Measurements from ENCODE around the gene TMEM178B.

- TF ChIP-seq, protein P1, sequence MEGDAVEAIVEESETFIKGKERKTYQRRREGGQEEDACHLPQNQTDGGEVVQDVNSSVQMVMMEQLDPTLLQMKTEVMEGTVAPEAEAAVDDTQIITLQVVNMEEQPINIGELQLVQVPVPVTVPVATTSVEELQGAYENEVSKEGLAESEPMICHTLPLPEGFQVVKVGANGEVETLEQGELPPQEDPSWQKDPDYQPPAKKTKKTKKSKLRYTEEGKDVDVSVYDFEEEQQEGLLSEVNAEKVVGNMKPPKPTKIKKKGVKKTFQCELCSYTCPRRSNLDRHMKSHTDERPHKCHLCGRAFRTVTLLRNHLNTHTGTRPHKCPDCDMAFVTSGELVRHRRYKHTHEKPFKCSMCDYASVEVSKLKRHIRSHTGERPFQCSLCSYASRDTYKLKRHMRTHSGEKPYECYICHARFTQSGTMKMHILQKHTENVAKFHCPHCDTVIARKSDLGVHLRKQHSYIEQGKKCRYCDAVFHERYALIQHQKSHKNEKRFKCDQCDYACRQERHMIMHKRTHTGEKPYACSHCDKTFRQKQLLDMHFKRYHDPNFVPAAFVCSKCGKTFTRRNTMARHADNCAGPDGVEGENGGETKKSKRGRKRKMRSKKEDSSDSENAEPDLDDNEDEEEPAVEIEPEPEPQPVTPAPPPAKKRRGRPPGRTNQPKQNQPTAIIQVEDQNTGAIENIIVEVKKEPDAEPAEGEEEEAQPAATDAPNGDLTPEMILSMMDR (IDR thresholded peaks at IDR 0.05), result no peak
- no peak for TF ChIP-seq EZH2 (IDR thresholded peaks at IDR 0.05; ENCODE audit: borderline replicate concordance, insufficient read depth, low read depth, low read length, poor library complexity, severe bottlenecking)
Measured at GRCh38 chr7:141242568-141242967, 168.7 kb downstream of the TMEM178B start.

Data from B cell (primary cell).